Heart left ventricle (tissue), 16 donors: ENCODE results near the gene CASK. TPM values are rescaled to one million over a fixed set of nuclear protein-coding genes. Genes with fewer than 3 reads are reported as not detected.

Source experiments
- ATAC-seq, 4 donors: fragments of 200-7000 bp; cut with Tn5 transposase; one replicate each; pipeline ENCODE4 v1.9.1; 2020 to 2022; ENCODE audit warnings: moderate library complexity in 4 of 4, mild to moderate bottlenecking in 3 of 4, moderate number of reproducible peaks in 1 of 4
- DNase-seq, 5 donors: peaks; one replicate each; pipeline ENCODE4 v3.0.0-alpha.2; 2020
- H3K27ac ChIP-seq, 12 donors: fragments of 200-600 bp; sonication (generic) in 4 of 12; one replicate each; pipeline versions ENCODE4 v1.5.0 to v1.8.0; 2016 to 2022; ENCODE audit warnings: mild to moderate bottlenecking in 2 of 12
- H3K27me3 ChIP-seq, 9 donors: fragments of 200-600 bp; sonication (generic) in 2 of 9; one replicate each; pipeline versions ENCODE4 v1.5.1 to v1.8.0; 2016 to 2022; ENCODE audit warnings: mild to moderate bottlenecking in 3 of 9
- H3K36me3 ChIP-seq, 9 donors: fragments of 200-600 bp; sonication (generic) in 2 of 9; one replicate each; pipeline versions ENCODE4 v1.5.0 to v1.8.0; 2018 to 2022; ENCODE audit warnings: mild to moderate bottlenecking in 2 of 9
- H3K4me1 ChIP-seq, 12 donors: fragments of 200-600 bp; sonication (generic) in 4 of 12; one replicate each; pipeline versions ENCODE4 v1.5.0 to v1.8.0; 2016 to 2022; ENCODE audit warnings: mild to moderate bottlenecking in 3 of 12
- H3K4me3 ChIP-seq, 12 donors: fragments of 200-600 bp; sonication (generic) in 4 of 12; one replicate each; pipeline versions ENCODE4 v1.5.0 to v1.8.0; 2017 to 2022; ENCODE audit warnings: mild to moderate bottlenecking in 9 of 12, moderate library complexity in 4 of 12
- H3K9me3 ChIP-seq, 12 donors: fragments of 200-600 bp; sonication (generic) in 4 of 12; one replicate each; pipeline versions ENCODE4 v1.5.0 to v1.8.0; 2016 to 2022; ENCODE audit warnings: mild to moderate bottlenecking in 1 of 12
- POLR2A ChIP-seq, 2 donors: fragments of 450-650 bp; IDR thresholded peaks; one replicate each; pipeline ENCODE4 v1.6.1; 2017; ENCODE audit warnings: antibody characterized with exemption in 2 of 2, mild to moderate bottlenecking in 2 of 2, moderate library complexity in 2 of 2
- WGBS, 4 donors: extraction: QIAGEN DNeasy Blood & Tissue Kit in 2 of 4; methylation state at CpG; one replicate each; pipeline versions ENCODE4 v1.1.5 to v1.1.7; 2013 to 2018; 5-methylcytosine and 5-hydroxymethylcytosine counted together
- intact Hi-C, 10 donors: fragments of 100-400 bp; cut with DNase I; formaldehyde crosslinking; loops; one replicate each; pipeline versions ENCODE4 v1.11.1 to v1.14.2; 2022
- polyA plus RNA-seq, 2 donors: library from polyadenylated mRNA; stranded (reverse); fragments of 200-250 nt; gene quantifications; one replicate each; pipeline ENCODE4 v1.2.3, GENCODE V29; 2013
- total RNA-seq, 9 donors: library from RNA; depleted of rRNA in 2 of 9; stranded (reverse); fragments of >200 nt in 2 of 9; fragmentation: NEBNext Ultra II Directional in 3 of 9; extraction: Animal tissue kit (Norgen Biotek cat#: 25700) in 3 of 9; gene quantifications; one replicate each; pipeline versions ENCODE4 v1.1.0 to v1.2.4, GENCODE V29; 2016 to 2023
- TF ChIP-seq, protein P1 (sequence below), 12 donors: fragments of 200-600 bp; sonication (generic) in 4 of 12; IDR thresholded peaks; one replicate each; pipeline versions ENCODE4 v1.5.0 to v1.8.0; 2018 to 2022; ENCODE audit warnings: antibody characterized with exemption in 12 of 12, mild to moderate bottlenecking in 5 of 12
- donor health status: ischemic (EF 13 %, LVEDD 7.1; RV severe dilation, severe dysfunction).
- donor health status: healthy with polysubstance abuse.
- donor health status: DM: no; HTN: yes; CAD: no.
- donor health status: DM: no; HTN: no; CAD: no.
- donor health status: ischemic (EF 25% LVEDD 6.9; RV normal size, moderate dysfunction).
- donor health status: ischemic (EF 25% LVEDD 5.7; RV mildly dilated, moderate dysfunction).
- donor health status: healthy.
- donor health status: DM: yes; HTN: yes; CAD: no.
- donor health status: ischemic (EF 35%, LVEDD 5.7; RV mildly dilated, moderate dysfunction).
- donor health status: nonischemic (EF 11% LVEDD 7.7; RV severe dilation, severe dysfunction).
- donor health status: DM: yes; HTN: yes; CAD: no.
- donor health status: PGD.
- donor health status: ischemic (EF 29% LVEDD 5.4; RV normal size, mild dysfunction).
- donor health status: nonischemic (EF 23%, LVEDD 6.1; RV moderate dilation, normal function).

The CASK gene
- total and polyA plus RNA-seq, 11 donors, result 2.9 to 25.6 (median 13.6) TPM

- Histone ChIP-seq H3K4me3 (no peak overlapping the region), H3K9me3 (no peaks in the 10 kb centered on the region), H3K4me1 (peaks cover 0 to 6% (median 0%) of the 10 kb centered on the region in 12 donors), H3K36me3 (no peaks in the 10 kb centered on the region), H3K27ac (no peak overlapping the region), H3K27me3 (peaks cover 0 to 12% (median 0%) of the 10 kb centered on the region in 9 donors)
- no peak for TF ChIP-seq POLR2A (IDR thresholded peaks at IDR 0.05)
- TF ChIP-seq, protein P1, sequence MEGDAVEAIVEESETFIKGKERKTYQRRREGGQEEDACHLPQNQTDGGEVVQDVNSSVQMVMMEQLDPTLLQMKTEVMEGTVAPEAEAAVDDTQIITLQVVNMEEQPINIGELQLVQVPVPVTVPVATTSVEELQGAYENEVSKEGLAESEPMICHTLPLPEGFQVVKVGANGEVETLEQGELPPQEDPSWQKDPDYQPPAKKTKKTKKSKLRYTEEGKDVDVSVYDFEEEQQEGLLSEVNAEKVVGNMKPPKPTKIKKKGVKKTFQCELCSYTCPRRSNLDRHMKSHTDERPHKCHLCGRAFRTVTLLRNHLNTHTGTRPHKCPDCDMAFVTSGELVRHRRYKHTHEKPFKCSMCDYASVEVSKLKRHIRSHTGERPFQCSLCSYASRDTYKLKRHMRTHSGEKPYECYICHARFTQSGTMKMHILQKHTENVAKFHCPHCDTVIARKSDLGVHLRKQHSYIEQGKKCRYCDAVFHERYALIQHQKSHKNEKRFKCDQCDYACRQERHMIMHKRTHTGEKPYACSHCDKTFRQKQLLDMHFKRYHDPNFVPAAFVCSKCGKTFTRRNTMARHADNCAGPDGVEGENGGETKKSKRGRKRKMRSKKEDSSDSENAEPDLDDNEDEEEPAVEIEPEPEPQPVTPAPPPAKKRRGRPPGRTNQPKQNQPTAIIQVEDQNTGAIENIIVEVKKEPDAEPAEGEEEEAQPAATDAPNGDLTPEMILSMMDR (IDR thresholded peaks at IDR 0.05), result no peak
- DNase-seq (no peak), ATAC-seq (no peak)
- intact Hi-C loops, result no loop called here
- 52 to 78% (median 68%) methylated on average over 4 of the region's 4 CpGs for WGBS, 4 donors
These were observed 65.1 kb downstream of the CASK start for GRCh38 chrX:41858161-41858775.

DNA sequence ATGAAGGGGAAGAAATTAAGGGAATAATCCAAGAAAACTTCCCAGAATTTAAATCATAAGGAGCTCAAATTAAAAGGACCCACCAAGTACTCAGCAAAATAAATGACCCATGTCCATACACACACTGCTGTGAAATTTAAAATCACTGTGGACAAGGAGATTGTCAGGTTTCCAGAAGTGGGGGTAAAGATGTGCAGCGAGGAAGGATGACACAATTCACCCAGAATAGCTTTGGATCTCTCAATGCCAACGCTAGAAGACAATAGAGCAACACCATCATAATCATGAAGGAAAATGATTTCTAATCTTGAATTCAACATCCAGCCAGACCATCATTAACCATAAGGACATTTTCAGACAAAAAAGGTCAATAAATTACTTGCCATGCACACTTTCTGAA lies 65.7 kb downstream of the CASK start:
- WGBS, 4 donors, result 27 to 53% (median 37%) methylated on average over 2 of the region's 2 CpGs
- Histone ChIP-seq H3K4me1 (peaks cover 0 to 6% (median 0%) of the 10 kb centered on the region in 12 donors), H3K36me3 (no peaks in the 10 kb centered on the region), H3K27ac (no peak overlapping the region), H3K27me3 (peaks cover 0 to 12% (median 0%) of the 10 kb centered on the region in 9 donors), H3K9me3 (no peaks in the 10 kb centered on the region), H3K4me3 (no peak overlapping the region)
- ATAC-seq (peak in 1 of 4 donors; percentile 36), DNase-seq (no peak)
- intact Hi-C loops, result no loop called here
- TF ChIP-seq, protein P1 (IDR thresholded peaks at IDR 0.05), result no peak
- no peak for TF ChIP-seq POLR2A (IDR thresholded peaks at IDR 0.05)

DNA sequence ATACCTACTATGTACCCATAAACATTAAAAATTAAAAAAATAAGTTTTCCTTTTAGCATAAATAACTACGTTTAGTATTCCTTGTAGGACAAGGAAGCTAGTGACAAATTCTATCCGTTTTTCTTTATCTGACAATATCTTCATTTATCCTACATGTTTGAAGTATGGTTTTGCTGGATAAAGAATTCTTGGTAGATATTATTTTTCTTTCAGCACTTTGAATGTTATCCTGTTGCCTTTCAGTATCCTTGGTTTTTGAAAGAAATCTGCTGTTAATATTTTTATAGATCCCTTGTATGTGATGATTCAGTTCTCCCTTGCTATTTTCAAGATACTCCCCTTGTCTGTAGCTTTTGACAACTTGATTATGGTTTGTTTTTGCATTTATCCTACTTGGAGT lies 76.6 kb downstream of the CASK start:
- H3K4me1 ChIP-seq, result no peaks in the 10 kb centered on the region
- no peak overlapping the region for H3K4me3 ChIP-seq
- no peak for DNase-seq
- H3K27me3 ChIP-seq, result no peaks in the 10 kb centered on the region
- peaks cover 0 to 11% (median 0%) of the 10 kb centered on the region in 9 donors for H3K36me3 ChIP-seq
- no peak for TF ChIP-seq POLR2A (IDR thresholded peaks at IDR 0.05)
- TF ChIP-seq, protein P1 (IDR thresholded peaks at IDR 0.05), result no peak
- H3K9me3 ChIP-seq, result peaks cover 0 to 56% (median 27%) of the 10 kb centered on the region in 12 donors
- 71 to 98% (median 83%) methylated on average over 2 of the region's 2 CpGs for WGBS, 4 donors
- no peak overlapping the region for H3K27ac ChIP-seq
- no peak for ATAC-seq
- intact Hi-C loops, result no loop called here

GRCh38 chrX:41837270-41837944 lies 85.9 kb downstream of the CASK start:
- TF ChIP-seq, protein P1 (IDR thresholded peaks at IDR 0.05), result no peak
- no peak for TF ChIP-seq POLR2A (IDR thresholded peaks at IDR 0.05)
- intact Hi-C loops, result loop anchor here in 1 of 10 donors (10.0 kb wide), 1 partner anchor 57 kb away; no protein-coding TSS in a partner anchor
- Histone ChIP-seq H3K27ac (no peak overlapping the region), H3K4me3 (no peak overlapping the region), H3K9me3 (peaks cover 0 to 17% (median 1%) of the 10 kb centered on the region in 12 donors), H3K27me3 (no peaks in the 10 kb centered on the region), H3K36me3 (no peaks in the 10 kb centered on the region), H3K4me1 (no peaks in the 10 kb centered on the region)
- DNase-seq (no peak), ATAC-seq (no peak)
- WGBS, 4 donors, result 74 to 96% (median 88%) methylated on average over 6 of the region's 6 CpGs
